Activated gamma-delta T cell treated with anti-CD3 and anti-CD28 coated beads, Interleukin-2, amount 50 U/mL, for 16 hours (primary cell): ENCODE data around the gene TMEM120B.
"Not testable (repeated sequence)": the region's sequence is repeated elsewhere in the genome, so short reads cannot be mapped to it uniquely, and the experiment has no call there.

Experiments used
- DNase-seq: peaks from one replicate; pipeline ENCODE4 v3.0.0-alpha.2; 2020; ENCODE audit warnings: low read depth

The TMEM120B gene

GRCh38 chr12:121709064-121709424 is 3.5 kb upstream of the TMEM120B start:
- DNase-seq = not testable (repeated sequence)

- no peak for DNase-seq
Measured at GRCh38 chr12:121709478-121709961, 3.0 kb upstream of the TMEM120B start.

DNA sequence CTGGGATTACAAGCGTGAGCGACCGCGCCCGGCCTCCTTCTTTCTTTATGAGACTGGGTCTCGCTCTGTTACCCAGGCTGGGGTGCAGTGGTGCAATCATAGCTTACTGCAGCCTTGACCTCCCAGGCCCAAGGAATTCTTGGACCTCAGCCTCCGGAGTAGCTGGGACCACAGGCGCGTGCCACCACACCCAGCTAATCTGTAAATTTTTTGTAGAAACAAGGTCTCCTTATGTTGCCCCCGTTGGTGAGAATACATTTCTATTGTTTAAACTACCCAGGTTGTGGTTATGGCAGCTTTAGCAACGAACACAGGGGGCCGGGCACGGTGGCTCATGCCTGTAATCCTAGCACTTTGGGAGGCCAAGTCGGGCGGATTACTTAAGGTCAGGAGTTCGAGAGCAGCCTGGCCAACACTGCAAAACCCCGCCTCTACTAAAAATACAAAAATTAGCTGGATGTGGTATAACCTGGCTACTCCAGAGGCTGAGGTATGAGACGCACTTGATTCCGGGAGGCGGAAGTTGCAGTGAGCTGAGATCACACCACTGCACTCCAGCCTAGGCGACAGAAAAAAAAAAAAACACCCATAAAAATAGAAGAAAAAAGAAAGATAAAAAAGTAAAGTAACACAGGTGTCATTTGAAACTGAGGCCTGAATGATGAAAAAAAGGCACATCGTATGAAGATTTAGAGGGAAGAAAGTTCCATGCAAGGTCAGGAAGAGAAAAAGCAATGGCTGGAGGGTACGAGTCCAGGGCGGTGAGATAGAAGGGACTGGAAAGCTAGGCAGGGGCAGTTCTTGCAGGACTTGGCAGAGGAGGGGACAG is 977 bp upstream of the TMEM120B start:
- no peak for DNase-seq

GRCh38 chr12:121712190-121712460 is 427 bp upstream of the TMEM120B start:
- no peak for DNase-seq

GRCh38 chr12:121713257-121713777 is 765 bp downstream of the TMEM120B start:
- DNase-seq = no peak

DNA sequence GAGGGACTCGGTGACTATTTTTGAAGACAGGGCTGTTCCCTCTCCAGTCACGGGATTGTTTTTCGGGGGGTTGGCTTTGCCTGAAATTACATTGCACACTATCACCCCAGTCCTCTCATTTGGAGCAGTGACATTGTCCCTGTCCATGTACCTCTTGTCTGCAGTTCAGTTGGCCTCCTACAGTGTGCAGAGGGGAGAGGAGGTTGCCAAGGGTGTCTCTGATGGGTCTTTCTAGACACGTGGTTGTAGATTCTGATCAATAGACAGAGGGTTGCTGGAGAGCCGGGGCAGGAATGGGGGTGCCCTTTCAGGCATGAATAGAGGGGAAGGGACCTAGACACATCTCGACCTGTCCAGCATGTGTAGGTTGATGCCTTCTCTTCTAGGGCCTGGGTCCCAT is 1.2 kb downstream of the TMEM120B start:
- no peak for DNase-seq

GRCh38 chr12:121715055-121715454 is 2.5 kb downstream of the TMEM120B start:
- DNase-seq = not testable (repeated sequence)

- DNase-seq = no peak
Measured at GRCh38 chr12:121715862-121716435, 3.4 kb downstream of the TMEM120B start.

GRCh38 chr12:121717041-121717699 is 4.6 kb downstream of the TMEM120B start:
- no peak for DNase-seq

- DNase-seq = no peak
Measured at GRCh38 chr12:121718653-121719239, 6.2 kb downstream of the TMEM120B start.

DNA sequence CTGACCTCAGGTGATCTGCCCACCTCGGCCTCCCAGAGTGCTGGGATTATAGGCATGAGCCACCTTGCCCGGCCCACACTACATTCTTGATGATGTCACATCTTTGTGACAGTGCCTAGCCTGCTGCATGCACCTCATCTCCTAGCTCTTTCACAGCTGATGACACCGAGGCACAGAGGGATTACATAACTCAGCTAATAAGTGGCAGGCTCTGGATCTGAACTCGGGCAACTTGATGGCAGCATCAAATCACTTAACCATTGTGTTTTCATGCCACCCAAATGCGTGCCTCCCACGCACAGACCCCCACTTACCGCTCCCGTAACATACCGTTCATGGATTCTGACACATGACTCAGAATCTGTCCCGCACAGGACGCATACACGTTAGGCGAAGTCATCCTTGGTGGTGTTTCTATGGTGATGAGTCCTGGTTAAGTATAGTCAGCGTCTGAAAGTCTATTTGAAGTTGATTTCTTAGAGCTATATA is 7.4 kb downstream of the TMEM120B start:
- DNase-seq = no peak

DNA sequence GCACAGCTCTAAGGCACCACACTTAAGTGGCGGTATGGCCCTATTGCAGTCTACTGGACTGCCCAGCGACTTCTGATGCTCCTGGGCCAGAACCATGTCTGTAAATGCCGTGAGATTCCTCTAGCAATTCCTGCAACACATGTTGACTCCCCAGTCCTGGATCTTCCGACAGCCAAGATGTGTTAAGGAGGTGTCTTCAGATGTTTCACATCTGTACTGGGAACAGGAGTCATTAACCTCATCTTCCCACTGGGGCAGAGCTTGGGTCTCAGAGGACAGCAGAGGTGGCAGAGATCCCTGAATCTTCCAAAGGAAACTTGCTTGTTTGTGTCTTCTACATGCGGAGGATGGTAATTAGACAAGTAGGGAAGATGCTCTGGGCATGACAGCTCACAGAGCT is 8.2 kb downstream of the TMEM120B start:
- DNase-seq = no peak

DNA sequence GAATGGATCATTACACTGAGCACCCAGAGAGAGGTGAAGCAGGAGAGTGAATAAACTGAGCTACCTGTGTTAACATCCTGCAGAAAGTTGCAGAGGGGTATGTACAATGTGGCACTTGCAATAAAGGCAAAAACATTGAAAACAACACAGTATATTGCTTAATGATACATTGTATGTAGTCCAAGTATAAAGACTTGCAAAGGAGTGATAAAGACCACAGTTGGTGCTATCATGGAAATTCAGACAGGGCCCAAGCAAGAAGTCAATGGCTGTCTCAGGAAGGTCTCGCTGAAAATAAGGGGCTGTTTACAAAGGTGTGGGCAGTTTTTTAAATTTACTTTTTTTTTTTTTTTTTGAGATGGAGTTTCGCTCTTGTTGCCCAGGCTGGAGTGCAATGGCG is 10.0 kb downstream of the TMEM120B start:
- DNase-seq = no peak

- DNase-seq = no peak
Measured at GRCh38 chr12:121723200-121723599, 10.6 kb downstream of the TMEM120B start.

DNA sequence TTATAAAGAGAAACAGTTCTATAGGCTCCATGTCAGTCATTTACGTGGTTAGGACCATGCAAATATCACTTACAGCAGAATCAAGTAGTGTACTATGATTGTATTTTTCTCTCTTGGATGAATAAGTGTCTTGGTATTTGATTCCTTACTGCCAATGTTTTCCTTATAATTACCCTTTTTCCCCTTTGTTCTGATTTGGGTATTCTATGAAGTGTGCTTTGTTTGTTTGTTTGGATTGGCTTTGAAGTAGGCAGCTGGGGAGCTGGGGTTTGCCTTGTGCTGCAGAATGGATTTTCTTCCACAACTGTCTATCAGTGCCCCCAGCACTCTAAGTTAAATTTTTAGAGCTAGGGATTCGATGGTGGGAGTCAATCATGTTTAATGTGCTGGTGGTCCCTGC is 12.4 kb downstream of the TMEM120B start:
- DNase-seq = no peak

GRCh38 chr12:121725423-121725822 is 12.9 kb downstream of the TMEM120B start:
- no peak for DNase-seq

GRCh38 chr12:121729021-121729420 is 16.5 kb downstream of the TMEM120B start:
- no peak for DNase-seq

DNA sequence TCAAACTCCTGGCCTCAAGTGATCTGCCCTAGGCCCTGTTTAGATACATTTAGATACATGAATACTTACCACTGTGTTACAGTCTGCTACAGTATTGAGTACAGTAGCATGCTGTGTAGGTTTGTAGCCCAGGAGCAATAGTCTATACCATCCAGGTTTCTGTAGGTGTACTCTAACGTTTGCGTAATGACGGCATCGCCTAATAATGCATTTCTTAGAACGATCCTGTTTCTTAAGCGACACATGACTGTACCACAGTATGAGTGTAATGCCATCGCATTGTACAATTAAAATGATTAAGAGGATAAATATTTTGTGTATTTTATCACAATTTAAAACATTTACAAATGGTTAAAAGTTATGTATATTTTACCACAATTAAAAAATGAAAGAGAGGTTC is 18.9 kb downstream of the TMEM120B start:
- no peak for DNase-seq

DNA sequence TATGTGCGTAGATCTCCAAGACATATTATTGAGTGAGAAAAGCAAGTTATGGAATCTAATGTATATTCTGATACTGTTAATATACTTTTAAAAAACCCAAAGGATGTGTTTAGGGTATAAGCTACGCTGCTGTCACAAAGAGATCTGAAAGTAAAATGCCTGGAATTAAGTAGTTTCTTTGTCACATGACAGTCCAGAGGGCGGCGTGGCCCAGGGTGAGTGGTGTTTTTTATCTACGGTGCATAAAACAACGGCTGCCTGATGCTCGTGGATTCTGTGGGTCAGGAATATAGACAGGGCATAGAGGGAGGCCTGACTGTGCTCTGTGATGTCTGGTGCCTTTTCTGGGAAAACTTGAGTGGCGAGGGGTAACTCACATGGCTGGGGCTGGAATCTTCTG is 21.3 kb downstream of the TMEM120B start:
- DNase-seq = no peak

DNA sequence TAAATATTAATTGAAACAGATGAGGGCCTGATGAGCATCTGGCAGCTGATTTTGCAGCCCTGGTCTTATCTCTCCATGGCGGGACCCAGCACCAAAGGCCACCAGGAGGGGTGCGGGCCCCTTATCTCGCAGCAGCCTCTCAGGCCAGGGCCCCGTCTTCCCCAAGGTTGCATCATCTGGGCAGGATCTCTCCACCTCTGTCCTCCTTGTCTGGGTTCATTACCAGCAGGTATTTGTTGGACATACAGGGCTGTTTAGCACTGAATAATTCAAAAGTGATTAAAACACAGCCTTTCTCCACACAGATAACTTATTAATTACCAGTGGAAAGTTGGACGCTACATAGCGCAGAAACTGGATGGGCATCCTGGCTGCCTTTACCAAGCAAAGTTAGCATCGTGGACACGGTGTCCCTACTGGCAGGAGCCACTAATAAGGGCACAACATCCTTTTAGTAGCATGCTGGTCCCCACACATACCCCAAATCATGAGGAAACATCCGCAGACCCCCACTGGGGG is 25.8 kb downstream of the TMEM120B start:
- DNase-seq = no peak

GRCh38 chr12:121740847-121741246 is 28.3 kb downstream of the TMEM120B start:
- no peak for DNase-seq

DNA sequence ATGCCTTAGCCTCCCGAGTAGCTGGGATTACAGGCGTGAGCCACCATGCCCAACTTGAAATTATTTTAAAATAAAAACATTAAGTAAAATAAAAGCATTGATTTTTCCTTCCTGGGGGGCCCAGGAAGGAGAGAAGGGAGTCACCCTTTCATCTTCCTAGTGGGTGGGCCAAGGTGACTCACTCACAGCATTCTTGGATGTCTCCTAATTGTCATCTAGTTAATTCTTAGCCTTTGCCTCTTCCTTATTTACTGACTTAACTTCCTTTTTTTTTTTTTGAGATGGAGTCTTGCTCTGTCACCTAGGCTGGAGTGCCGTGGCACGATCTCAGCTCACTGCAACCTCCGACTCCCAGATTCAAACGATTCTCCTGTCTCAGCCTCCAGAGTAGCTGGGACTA is 29.2 kb downstream of the TMEM120B start:
- DNase-seq = no peak
